HG03469 (cell line): Measurements from ENCODE around the gene TULP4.

Source experiments
- ATAC-seq: cut with Tn5 transposase; IDR thresholded peaks from one replicate; pipeline ENCODE4 v1.9.1; 2021; ENCODE audit warnings: mild to moderate bottlenecking, moderate library complexity, moderate number of reproducible peaks; ENCODE audit not compliant: unreplicated experiment

Gene TULP4, protein sequence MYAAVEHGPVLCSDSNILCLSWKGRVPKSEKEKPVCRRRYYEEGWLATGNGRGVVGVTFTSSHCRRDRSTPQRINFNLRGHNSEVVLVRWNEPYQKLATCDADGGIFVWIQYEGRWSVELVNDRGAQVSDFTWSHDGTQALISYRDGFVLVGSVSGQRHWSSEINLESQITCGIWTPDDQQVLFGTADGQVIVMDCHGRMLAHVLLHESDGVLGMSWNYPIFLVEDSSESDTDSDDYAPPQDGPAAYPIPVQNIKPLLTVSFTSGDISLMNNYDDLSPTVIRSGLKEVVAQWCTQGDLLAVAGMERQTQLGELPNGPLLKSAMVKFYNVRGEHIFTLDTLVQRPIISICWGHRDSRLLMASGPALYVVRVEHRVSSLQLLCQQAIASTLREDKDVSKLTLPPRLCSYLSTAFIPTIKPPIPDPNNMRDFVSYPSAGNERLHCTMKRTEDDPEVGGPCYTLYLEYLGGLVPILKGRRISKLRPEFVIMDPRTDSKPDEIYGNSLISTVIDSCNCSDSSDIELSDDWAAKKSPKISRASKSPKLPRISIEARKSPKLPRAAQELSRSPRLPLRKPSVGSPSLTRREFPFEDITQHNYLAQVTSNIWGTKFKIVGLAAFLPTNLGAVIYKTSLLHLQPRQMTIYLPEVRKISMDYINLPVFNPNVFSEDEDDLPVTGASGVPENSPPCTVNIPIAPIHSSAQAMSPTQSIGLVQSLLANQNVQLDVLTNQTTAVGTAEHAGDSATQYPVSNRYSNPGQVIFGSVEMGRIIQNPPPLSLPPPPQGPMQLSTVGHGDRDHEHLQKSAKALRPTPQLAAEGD (N-terminal part only)

DNA sequence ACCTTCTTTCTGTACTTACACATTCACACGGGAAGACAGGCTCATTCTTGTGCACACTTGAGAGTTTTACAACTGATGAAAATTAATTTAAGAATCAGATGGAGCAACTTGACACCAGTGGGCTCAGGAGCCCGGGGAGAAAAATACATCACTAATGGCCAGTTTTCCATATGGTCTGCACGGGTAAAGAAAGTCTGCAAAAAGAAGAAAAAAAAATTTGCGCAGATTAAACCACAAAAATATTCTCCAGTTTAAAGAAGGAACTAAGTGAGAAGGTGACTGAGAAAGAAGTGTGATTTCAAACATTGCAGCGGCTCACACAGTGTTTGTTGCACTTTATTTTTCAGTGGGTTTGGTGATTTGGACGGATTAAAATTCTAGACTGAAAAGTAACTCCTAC, at the start of gene TULP4:
Gene TULP4, plus strand, starts transcription at position 301 of the 400 bp plus-strand sequence. CDS start 1,552 bp downstream, outside the sequence.
- no peak for ATAC-seq

DNA sequence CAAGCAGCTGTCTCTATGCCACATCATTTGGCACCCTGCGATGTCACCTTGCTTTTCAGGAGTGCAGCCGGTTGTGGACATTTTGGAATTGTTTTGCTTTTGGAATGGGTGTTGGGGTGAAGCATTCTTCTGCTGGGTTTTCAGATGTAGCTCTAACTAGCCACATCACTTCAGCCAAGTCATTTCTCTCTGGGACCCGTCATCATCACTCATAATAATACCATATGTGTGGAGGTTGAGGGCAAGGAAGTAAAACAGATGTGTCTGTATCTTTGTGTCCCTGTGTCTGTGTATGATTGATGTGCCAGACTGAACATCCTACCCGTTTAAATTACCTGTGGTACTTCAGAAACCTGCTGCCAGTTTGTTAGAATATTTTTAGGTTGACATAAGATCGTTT, 49.5 kb upstream of the TULP4 start:
- ATAC-seq = no peak

DNA sequence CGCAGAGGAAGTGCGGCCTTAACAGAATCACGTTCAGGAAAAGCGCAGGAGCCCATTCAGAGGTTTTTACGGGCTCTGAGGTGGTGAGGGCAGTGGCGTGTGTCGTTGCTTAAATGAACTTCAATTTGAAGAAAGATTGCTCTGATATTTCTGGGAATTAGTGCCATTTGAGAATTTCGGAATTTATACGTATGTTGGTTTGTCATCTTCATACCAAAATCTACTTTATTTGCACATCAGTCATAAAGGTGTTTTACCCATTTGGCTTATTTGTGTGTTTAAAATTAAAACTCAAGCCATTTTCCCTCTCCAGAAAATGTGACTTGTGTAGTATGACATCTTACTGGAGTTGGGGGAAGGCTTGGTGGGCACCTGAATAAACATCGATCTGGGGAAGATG, 48.1 kb upstream of the TULP4 start:
- ATAC-seq = no peak

GRCh38 chr6:158266131-158266530, 46.1 kb upstream of the TULP4 start:
- no peak for ATAC-seq

- ATAC-seq = no peak
Observed at GRCh38 chr6:158268361-158269147, 43.7 kb upstream of the TULP4 start.

GRCh38 chr6:158269657-158270056, 42.6 kb upstream of the TULP4 start:
- ATAC-seq = no peak

GRCh38 chr6:158270389-158271127, 41.7 kb upstream of the TULP4 start:
- no peak for ATAC-seq

- ATAC-seq = no peak
Observed at GRCh38 chr6:158272324-158272723, 39.9 kb upstream of the TULP4 start.

DNA sequence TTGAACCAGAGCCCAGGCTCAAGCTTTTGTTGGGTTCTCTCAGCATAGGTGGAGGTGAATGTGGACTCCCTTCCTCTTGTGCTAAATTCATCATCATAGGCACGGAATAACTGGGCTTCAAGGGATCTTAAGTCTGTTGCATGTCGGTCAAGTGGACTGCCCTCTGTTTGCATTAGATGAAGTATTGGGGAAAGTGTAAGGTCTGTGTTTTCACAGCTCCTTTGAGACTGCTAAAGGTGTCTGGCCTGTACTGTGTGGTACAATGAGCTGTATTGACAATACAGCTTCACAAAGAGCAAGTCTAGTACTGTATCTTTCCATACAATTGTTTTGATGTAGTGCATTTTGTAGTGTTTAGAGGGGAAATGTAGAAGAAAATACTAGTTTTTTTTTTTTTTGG, 34.3 kb upstream of the TULP4 start:
- no peak for ATAC-seq

- ATAC-seq = no peak
Observed at GRCh38 chr6:158279615-158280014, 32.6 kb upstream of the TULP4 start.

DNA sequence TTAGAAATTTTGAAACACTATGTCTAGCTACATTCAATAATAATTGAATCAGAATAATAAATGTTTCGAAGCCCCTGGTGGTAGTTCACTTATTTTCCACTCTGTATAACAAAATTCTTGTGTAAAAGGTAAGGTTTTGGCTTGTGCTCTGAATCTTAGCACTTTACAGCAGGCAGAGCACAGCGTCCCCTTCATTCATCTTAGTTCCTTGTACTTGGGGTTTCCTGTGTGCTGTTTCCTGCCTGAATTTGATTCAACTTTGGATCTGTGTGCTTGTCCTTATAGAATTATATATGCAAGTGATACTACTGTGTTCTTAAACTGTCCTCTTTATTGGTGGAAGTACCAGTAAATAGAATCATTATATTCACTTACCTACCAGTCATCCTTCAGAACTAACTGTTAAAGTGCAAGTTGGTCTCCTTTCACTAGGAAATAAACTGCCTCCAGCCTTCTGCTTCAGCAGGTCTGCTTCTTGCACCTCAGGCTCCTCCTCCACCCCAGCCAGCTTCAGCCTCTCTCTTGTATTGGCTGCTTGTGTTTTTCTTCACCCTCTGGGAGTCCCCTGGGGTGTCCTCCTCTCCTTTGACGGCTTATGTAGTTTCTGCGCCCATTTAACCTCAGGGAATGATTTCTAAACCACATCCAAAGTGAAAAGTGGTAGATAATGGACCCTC, 28.8 kb upstream of the TULP4 start:
- ATAC-seq = no peak

- ATAC-seq = no peak
Observed at GRCh38 chr6:158284007-158284875, 28.0 kb upstream of the TULP4 start.

DNA sequence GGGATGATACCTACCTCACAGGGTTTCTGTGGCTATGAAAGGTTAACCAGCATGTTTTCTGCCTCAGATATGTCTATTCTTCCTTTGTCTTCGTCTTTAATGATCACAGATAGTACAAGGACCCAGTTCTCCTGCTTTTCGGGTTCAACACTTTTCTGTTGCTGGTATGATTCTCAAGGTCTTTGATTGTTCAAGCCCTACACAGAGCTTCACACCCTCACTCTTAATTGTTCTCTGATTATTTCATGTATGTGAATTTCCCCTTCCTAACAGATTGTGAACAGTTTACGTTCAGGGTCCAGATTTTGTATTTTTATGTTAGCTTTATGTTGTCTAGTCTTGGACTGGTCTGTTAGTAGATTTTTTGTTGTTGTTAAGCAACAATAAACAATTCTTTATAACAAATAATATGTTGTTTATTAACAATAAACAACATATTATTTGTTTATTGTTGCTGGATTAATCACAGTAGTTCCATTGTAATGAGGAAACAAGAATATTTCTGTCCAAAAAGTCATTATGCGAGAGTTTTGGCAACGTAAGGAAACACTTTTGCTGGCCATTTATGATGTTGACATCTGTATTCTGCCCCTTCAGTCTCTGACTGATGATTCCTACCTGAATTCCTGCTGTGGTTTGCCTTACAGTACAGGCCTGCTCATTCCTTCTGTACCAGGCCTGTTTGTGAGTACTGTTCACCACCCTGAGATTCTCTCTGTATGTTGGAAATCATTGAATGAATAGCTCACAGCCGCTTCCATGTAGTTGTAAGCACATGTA, 27.2 kb upstream of the TULP4 start:
- ATAC-seq = no peak

- ATAC-seq = no peak
Observed at GRCh38 chr6:158285656-158286021, 26.6 kb upstream of the TULP4 start.

DNA sequence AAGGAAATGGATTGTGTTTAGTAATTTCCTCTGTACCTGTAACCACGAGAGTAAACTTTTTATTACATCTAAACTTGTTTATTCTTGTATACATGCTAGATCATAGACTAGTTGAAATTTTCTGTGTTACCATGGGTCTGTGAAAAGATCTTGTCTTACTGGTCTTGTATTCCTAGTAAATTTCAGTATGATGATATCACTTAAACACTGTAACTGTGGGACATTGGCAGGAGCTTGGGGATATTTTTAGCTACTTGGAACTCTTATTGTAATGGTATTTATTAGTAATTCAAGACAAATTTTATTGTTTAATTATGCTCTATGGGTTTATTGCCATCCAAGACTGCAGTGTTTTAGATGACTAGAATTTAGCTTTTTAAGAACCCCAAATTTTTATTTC, 25.9 kb upstream of the TULP4 start:
- no peak for ATAC-seq

- no peak for ATAC-seq
Observed at GRCh38 chr6:158287047-158287446, 25.2 kb upstream of the TULP4 start.

GRCh38 chr6:158290040-158290439, 22.2 kb upstream of the TULP4 start:
- ATAC-seq = no peak

DNA sequence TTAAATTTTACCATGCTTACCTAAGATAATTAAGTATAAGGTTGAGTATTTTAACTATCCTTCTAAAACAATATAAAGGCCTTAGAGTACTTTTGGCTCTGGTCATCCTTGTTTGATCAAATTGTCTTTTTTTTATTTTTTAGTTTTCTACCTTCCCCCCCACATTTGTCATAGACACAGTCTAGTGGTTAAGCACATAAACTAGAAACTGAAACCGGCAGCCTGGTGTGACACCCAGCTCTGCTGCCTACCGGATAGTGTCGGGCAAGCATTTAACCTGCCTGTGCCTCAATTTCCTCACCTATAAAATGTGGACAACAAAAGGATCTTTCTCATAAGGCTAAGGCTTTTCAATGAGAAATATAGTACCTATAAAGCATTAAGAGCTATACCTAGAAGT, 21.6 kb upstream of the TULP4 start:
- ATAC-seq = peak; percentile 71
